OCI-M2 (cell line): ENCODE results near the gene PEBP1.

Experiments
- DNase-seq: peaks from one replicate; lab custom pipeline; 2025; ENCODE audit not compliant: unreplicated experiment; lab: John Stamatoyannopoulos, UW

The PEBP1 gene

DNA sequence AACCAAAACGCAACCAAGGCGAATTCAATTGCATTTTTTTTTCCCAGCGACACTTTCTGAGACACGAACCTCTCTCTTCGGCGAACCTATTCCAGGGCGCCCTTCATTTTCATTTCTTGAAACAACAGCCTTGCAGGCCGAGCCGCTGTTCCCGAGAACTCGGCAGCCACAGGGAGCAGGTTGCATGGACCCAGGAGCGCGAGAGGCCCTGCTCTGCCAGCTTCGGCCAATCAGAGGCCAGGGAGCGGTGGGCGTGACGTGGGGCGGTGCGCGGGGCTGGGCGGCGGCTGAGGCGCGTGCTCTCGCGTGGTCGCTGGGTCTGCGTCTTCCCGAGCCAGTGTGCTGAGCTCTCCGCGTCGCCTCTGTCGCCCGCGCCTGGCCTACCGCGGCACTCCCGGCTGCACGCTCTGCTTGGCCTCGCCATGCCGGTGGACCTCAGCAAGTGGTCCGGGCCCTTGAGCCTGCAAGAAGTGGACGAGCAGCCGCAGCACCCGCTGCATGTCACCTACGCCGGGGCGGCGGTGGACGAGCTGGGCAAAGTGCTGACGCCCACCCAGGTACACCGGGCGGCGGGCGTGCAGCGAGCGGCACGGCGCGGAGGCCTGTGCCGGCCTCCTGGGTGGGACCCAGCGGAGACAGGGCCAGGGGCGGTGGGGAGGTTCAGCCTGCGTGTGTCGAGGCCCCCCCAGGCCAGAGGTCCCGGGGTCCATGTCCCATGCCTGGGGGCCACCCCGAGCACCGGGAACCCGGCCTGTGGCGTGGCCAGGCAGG, at the start of gene PEBP1:
Gene PEBP1 (plus strand): TSS at position 337 of the 771 bp plus-strand sequence. CDS start 86 bp downstream, at position 423.
- DNase-seq, result no peak

DNA sequence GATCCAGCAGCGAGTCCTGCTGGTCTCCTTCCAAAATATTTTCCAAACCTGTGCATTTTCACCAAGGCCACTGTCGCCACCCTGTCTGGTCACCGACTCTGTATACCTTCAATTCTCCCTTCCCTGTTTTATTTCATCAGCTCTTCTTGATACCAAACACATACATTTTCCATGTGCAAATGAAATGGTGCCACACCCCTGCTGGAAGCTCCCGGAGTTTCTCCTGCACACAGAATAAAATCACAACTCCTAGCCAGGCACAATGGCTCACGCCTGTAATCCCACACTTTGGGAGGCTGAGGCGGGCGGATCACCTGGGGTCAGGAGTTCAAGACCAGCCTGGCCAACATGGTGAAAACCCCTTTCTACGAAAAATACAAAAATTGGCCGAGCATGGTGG, 46.1 kb upstream of the PEBP1 start:
- DNase-seq, result no peak

DNA sequence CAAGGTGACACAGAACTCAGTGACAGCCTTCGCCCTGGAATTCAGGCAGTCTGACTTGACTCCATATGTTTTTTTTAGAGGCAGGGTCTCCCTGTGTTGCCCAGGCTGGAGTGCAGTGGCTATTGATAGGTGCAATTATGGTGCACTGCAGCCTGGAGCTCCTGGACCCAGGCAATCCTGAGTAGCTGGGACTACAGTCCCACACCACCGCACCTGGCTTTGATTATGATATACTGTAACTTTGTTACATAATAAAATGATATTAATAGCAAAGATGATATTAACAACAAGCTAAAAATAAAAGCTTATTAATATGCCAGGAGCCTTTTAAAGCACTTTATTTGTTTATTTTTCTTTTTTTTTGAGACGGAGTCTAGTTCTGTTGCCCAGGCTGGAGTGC, 41.9 kb upstream of the PEBP1 start:
- DNase-seq, result no peak

DNA sequence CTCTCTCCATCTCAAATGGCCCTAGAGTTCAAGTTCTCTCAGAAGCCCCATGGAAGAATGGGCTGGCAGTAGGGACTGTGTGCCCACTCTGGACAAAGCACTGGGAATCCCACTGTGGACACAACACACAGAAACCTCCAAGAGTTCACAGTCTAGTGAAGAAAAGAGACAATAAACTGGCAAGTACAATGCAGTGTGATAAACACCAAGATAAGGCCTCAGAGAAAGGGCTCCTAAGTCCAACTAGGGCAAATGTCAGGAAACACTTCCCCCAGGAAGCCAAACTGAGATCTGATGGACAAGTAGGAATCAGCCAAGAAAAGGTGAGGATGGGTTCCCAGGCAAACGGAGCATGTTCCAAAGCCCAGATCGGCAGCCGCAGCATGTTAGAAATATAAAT, 37.5 kb upstream of the PEBP1 start:
- DNase-seq, result no peak

DNA sequence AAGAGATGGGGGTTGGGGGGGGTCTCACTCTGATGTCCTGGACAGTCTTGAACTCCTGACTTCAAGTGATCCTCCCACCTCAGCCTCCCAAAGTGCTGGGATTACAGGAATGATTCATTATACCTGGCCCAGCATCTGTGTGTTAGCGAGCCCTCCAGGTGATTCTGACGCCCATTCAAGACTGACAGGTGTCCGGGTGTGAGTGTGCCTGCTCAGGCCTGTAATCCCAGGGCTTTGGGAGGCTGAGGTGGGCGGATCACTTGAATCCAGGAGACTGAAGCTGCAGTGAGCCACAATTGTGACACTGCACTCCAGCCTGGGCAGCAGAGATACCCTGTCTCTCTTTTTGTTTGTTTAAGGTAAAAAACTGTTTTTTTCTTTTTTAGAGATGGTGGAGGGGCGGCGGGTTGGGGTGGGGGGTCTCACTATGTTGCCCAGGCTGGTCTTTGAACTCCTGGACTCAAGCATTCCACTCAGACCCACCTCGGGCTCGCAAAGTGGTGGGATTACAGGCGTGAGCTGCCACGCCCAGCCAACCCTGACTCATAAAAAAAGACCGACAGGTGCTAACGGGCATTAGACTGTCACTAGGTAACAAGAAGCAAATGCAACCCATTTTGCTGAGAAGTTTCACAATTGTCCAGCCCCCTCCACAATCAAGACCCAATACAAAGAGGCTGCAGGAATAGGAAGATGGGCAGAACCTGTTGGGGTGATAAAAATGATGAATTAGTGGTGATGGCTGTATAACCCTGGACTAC, 36.8 kb upstream of the PEBP1 start:
- DNase-seq, result no peak

DNA sequence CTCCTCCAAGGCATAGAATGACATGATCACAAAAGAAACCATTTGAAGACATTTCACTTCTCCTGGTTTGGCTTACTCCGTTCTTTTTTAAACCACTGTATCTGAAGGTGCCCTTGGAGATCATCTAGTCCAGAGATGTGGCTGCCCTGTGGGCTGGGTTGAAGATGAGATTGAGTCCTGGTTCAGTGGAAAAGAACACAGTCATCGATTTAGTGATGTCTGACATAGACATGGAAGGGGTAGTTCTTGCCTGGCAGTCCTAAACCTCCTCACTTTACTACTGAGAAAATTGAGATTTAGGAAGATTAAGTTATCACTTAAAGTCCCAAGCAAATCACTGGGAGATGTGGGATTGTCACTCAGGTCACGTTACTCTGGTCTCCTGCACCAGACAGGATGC, 34.9 kb upstream of the PEBP1 start:
- no peak for DNase-seq

DNA sequence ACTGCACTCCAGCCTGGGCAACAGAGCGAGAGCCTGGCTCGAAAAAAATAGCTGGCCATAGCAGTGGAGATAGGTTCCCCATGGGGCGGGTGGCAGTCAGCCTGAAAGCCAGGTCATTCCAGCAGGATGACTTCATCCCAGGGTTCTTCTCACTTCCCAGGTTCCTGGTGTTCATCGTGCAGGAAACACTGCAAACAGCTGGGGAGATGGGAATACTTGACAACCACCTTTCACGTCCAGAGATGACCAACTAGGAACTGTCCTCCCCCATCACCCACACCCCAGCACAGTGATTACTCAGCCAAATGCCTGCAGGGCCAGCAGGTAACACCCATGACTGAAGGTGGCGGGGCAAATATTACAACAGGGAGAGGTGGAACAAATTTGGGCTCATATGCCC, 33.9 kb upstream of the PEBP1 start:
- DNase-seq, result no peak

DNA sequence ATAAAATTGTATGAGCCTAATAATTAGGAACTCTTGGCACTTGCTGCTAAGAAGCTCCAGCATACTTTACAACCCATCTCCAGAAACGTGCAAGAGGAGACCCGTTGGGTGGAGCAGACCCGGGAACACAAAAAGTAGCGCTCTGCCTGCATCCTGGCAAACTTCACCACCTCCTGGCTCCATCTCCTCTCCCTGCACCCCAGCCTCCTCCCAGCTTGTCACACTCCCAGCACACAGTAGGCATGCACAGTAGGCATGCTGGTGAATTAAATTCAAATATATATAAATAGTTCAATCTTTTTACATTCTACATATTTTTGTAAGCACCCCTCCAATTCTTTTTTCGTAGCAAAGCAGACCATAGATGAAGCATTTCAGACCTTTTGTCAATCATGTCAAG, 33.3 kb upstream of the PEBP1 start:
- DNase-seq, result no peak

DNA sequence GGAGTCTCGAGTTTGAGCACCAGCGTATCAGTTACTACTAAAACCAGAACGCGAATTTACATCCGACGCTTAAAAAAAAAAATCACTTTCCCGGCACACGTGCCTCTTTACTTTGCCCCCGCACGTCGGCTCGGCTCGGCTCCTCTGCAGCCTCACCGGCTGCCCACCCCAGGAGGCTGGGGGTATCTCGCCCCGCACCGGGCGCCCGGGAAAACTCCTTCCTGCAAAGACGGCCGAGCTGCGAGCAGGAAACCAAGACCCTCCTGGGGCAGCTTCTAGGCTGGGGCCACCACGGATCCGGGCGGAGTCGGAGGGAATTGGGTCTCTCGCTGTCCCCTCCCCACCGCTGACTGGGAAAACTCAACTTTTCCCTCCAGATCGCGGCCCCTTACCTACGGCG, 32.7 kb upstream of the PEBP1 start:
- no peak for DNase-seq

DNA sequence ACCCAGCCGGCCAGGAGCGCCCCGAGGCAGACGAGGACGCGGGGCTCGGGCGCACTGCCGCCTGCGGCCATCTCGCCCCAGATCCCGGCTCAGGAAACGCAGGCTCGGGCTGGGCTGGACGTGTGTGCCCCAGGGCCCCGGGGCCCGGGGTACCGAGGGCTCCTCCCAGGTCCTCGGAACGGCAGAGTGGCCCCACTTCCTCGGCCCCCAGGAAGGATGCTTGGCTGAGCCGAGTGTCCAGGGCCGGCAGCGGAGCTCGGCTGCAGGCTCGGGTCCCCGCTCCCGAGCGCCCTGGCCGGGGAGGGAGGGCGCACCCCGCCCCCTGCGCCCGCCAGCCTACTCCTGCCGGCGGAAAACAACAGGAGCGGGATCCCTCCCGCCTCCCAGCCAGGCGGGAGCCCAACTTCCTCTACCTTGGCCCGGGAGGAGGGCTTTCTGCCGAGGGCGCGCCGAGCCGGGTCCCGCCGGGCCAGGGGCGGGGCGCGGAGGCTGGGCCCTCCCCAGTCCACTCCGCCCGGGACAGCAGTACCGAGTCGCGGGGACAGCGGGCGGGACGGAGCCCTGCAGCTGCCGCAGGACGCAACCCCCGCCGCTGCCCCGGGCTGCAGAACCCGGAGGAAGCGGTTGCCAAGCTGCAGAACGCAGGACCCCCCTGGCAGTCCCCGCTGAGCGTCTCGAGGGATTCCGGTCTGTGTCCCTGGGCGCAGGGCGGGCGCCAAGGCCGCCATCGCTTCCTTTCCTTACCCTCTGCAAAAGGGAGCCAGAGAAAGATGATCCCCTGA, 32.1 kb upstream of the PEBP1 start, which contains the start of gene VSIG10:
Gene VSIG10 (minus strand): TSS at position 411 of the 782 bp plus-strand sequence. CDS start 340 bp downstream, at position 71.
- DNase-seq, result no peak

DNA sequence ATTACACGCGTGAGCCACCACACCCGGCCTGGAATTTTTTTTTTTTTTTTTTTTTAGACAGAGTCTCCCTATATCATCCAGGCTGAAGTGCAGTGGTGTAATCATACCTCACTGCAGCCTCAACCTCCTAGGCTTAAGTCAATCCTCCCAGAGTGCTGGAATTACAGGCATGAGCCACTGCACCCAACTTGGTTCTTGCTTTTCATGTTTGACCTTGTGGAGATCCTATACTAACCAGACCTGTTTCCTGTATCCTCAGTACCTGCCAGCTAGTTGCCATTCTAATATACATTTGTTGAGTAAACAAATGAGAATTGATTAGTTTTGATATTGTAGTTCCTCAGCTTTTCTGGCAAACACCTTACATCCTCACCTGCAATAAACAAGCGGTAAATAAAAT, 28.9 kb upstream of the PEBP1 start:
- DNase-seq, result no peak

DNA sequence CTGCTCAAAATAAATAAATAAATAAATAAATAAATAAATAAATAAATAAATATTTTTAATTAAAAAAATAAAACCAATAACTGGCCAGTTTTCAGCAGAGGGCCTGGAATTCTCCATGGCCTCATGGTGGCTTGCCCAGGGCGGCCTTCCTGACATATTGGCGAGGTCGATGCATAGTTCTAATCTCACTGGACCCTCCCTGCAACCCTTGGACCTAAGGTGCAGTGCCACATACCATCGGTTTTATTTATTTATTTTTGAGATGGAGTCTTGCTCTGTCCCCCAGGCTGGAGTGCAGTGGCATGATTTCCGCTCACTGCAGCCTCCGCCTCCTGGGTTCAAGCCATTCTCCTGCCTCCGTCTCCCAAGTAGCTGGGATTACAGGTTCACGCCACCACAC, 28.2 kb upstream of the PEBP1 start:
- DNase-seq, result no peak

DNA sequence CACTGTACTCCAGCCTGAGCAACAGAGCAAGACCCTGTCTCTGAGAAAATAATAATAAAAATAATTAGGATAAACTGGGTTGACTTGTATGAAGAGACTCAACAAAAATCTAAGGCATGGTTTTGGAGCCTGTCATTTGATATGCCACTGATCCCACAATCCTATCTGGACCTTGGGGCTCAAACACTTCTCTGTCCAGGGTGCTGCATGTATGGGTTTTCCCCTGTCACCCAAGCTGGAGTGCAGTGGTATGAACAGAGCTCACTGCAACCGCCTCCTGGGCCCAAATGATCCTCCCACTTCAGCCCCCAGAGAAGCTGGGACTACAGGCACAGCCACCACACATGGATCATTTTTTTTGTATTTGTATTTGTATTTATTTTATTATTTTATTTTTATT, 26.8 kb upstream of the PEBP1 start:
- no peak for DNase-seq

DNA sequence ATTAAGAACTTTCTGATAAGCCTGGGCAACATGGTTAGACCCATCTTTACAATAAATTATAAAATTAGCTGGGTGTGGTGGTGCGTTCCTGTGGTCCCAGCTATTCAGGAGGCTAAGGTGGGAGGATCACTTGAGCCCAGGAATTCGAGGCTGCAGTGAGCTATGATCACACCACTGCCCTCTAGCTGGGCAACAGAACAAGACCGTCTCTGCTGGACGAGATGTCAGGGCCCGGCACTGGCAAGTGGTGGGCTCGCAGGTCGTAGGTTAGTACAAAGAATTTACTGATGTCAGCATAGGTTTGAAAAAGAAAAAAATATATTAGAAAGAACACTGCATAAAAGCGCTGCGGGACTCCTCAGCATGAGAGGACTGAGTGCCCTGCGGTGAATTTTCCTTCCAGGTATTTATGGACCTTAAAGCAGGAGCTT, 16.5 kb upstream of the PEBP1 start:
- no peak for DNase-seq

DNA sequence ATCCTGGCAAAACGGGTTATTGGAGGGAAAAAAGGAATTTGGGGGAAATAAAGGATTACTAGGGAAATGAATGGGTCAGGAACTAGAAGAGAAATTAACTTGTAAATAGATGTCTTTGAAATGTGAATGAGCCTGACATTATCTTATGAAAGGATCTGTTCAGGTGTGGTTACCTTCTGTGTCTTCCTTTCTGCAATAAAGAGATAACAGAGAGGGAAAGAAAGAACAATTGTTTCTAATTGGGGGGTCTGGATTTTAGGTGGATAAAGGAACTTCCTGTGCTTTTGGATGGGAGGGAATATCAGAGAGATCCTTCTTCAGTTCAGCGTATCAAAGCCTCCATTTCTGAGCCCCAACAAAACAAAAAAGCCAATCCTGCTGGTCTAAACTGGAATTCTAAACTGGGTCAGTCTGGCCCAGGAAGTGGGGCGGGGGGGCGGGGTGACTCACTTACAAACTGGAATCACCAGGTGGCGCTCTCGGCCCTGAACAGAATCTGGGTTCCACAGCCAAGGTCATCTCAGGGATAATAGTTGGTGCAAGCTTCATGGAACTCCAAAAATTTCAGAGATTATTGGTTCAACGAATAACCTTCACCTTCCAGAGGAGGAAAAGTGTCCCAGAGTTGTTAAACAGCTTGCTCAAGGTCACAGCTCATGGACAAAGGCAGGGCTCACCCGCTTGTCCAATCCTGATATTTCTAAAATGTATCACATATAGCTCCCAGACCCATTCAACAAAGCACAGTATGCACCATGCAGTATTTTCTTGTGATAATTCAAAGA, 15.2 kb upstream of the PEBP1 start:
- no peak for DNase-seq

DNA sequence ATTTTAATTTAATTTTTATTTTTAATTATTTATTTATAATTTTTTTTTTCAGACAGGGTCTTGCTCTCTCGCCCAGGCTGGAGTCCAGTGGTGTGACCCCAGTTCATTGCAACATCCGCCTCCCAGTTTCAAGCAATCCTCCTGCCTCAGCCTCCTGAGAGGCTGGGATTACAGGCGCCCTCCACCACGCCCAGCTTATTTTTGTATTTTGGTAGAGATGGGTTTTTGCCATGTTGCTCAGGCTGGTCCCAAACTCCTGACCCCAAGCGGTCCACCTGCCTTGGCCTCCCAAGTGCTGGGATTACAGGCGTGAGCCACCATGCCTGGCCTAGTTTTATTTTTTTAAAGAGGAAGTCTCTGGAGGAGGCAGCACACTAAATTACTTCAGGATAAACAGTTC, 13.7 kb upstream of the PEBP1 start:
- DNase-seq, result no peak

DNA sequence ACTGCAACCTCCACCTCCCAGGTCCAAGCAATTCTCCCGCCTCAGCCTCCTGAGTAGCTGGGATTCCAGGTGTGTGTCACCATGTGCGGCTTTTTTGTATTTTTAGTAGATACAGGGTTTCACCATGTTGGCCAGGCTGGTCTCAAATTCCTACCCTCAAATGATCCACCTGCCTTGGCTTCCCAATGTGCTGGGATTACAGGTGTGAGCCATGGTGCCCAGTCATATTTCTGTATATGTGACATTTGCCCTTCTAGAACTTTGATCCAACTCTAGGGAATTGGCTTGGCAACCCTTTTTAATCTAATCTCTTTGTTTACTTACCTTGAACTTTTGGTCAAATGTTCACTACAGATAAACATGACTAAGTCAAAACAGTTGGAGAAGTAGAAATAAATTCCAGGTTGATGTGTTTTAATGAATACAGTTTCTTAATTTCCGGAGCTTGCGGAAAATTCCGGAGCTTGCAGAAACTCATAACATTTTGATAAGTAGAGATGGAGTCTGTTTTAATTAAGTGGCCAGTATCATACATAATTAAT, 11.5 kb upstream of the PEBP1 start:
- DNase-seq, result no peak

DNA sequence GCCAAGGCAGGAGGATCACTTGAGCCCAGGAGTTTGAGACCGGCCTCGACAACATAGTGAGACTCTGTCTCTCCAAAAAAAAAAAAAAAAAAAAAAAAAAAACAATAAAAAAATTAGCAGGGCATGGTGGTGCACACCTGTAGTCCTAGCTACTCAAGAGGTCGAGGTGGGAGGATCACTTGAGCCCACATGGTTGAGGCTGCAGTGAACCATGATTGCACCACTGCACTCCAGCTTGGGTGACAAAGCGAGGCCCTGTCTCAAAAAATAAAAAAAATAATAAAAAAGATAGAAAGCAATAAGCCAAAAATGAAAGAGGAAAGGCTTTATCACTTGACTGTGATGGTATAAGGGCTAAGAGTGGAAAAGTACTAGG, 10.2 kb upstream of the PEBP1 start:
- DNase-seq, result no peak

DNA sequence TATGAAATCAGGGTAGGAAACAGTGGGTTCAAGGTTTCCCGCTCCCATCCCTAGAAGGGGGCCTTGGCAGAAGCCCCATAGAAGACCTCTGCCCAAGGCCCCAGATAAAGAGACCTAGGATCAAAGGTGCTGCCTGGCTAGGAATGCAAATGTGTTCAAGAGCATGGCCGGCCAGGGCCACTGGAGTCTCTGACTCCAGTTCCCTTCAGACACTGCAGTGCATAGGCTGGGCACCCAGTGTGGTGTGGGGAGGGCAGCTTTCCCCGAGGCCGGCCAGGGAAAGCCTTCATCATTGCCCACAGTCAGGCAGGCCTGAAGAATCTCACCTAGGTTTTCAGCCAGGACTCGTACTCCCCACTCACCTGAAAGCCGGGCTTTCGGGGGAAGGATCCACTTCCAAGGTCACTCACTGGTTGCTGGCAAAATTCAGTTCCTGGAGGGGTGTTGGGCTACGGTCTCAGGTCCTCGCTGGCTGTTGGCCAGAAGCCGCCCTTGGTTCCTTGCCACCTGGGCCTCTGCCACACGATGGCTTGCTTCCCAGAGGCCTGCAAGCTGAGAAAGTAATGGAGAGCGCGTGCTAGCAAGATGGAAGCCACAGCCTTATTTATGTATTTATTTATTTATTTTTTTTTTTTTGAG, 9.7 kb upstream of the PEBP1 start:
- DNase-seq, result no peak

DNA sequence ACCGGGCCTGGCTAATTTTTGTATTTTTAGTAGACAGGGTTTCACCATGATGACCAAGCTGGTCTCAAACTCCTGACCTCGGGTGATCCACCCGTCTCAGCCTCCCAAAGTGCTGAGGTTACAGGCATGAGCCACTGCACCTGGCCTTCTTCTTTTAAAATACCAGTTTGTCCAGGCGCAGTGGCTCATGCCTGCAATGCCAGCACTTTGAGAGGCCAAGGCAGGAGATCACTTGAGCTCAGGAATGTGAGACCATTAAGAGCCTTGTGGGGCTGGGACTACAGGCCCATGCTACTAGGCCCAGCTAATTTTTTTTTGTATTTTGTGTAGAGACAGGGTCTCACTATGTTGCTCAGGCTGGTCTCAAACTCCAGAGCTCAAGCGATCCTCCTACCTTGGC, 8.1 kb upstream of the PEBP1 start:
- no peak for DNase-seq
